Heart left ventricle (tissue), 16 donors: ENCODE measurements around the gene TTBK2. TPM values are rescaled to one million over a fixed set of nuclear protein-coding genes. Genes with fewer than 3 reads are reported as not detected.

Experiments
- ATAC-seq, 4 donors: fragments of 200-7000 bp; cut with Tn5 transposase; one replicate each; pipeline ENCODE4 v1.9.1; 2020 to 2022; ENCODE audit warnings: moderate library complexity in 4 of 4, mild to moderate bottlenecking in 3 of 4, moderate number of reproducible peaks in 1 of 4
- DNase-seq, 5 donors: peaks; one replicate each; pipeline ENCODE4 v3.0.0-alpha.2; 2020
- H3K27ac ChIP-seq, 12 donors: fragments of 200-600 bp; sonication (generic) in 4 of 12; one replicate each; pipeline versions ENCODE4 v1.5.0 to v1.8.0; 2016 to 2022; ENCODE audit warnings: mild to moderate bottlenecking in 2 of 12
- H3K27me3 ChIP-seq, 9 donors: fragments of 200-600 bp; sonication (generic) in 2 of 9; one replicate each; pipeline versions ENCODE4 v1.5.1 to v1.8.0; 2016 to 2022; ENCODE audit warnings: mild to moderate bottlenecking in 3 of 9
- H3K36me3 ChIP-seq, 9 donors: fragments of 200-600 bp; sonication (generic) in 2 of 9; one replicate each; pipeline versions ENCODE4 v1.5.0 to v1.8.0; 2018 to 2022; ENCODE audit warnings: mild to moderate bottlenecking in 2 of 9
- H3K4me1 ChIP-seq, 12 donors: fragments of 200-600 bp; sonication (generic) in 4 of 12; one replicate each; pipeline versions ENCODE4 v1.5.0 to v1.8.0; 2016 to 2022; ENCODE audit warnings: mild to moderate bottlenecking in 3 of 12
- H3K4me3 ChIP-seq, 12 donors: fragments of 200-600 bp; sonication (generic) in 4 of 12; one replicate each; pipeline versions ENCODE4 v1.5.0 to v1.8.0; 2017 to 2022; ENCODE audit warnings: mild to moderate bottlenecking in 9 of 12, moderate library complexity in 4 of 12
- H3K9me3 ChIP-seq, 12 donors: fragments of 200-600 bp; sonication (generic) in 4 of 12; one replicate each; pipeline versions ENCODE4 v1.5.0 to v1.8.0; 2016 to 2022; ENCODE audit warnings: mild to moderate bottlenecking in 1 of 12
- CTCF ChIP-seq, 12 donors: fragments of 200-600 bp; sonication (generic) in 4 of 12; IDR thresholded peaks; one replicate each; pipeline versions ENCODE4 v1.5.0 to v1.8.0; 2018 to 2022; ENCODE audit warnings: antibody characterized with exemption in 12 of 12, mild to moderate bottlenecking in 5 of 12
- POLR2A ChIP-seq, 2 donors: fragments of 450-650 bp; IDR thresholded peaks; one replicate each; pipeline ENCODE4 v1.6.1; 2017; ENCODE audit warnings: antibody characterized with exemption in 2 of 2, mild to moderate bottlenecking in 2 of 2, moderate library complexity in 2 of 2
- WGBS, 4 donors: extraction: QIAGEN DNeasy Blood & Tissue Kit in 2 of 4; methylation state at CpG; one replicate each; pipeline versions ENCODE4 v1.1.5 to v1.1.7; 2013 to 2018; 5-methylcytosine and 5-hydroxymethylcytosine counted together
- intact Hi-C, 10 donors: fragments of 100-400 bp; cut with DNase I; formaldehyde crosslinking; loops; one replicate each; pipeline versions ENCODE4 v1.11.1 to v1.14.2; 2022
- polyA plus RNA-seq, 2 donors: library from polyadenylated mRNA; stranded (reverse); fragments of 200-250 nt; gene quantifications; one replicate each; pipeline ENCODE4 v1.2.3, GENCODE V29; 2013
- total RNA-seq, 9 donors: library from RNA; depleted of rRNA in 2 of 9; stranded (reverse); fragments of >200 nt in 2 of 9; fragmentation: NEBNext Ultra II Directional in 3 of 9; extraction: Animal tissue kit (Norgen Biotek cat#: 25700) in 3 of 9; gene quantifications; one replicate each; pipeline versions ENCODE4 v1.1.0 to v1.2.4, GENCODE V29; 2016 to 2023
- donor health status: ischemic (EF 13 %, LVEDD 7.1; RV severe dilation, severe dysfunction).
- donor health status: healthy with polysubstance abuse.
- donor health status: DM: no; HTN: yes; CAD: no.
- donor health status: DM: no; HTN: no; CAD: no.
- donor health status: ischemic (EF 25% LVEDD 6.9; RV normal size, moderate dysfunction).
- donor health status: ischemic (EF 25% LVEDD 5.7; RV mildly dilated, moderate dysfunction).
- donor health status: healthy.
- donor health status: DM: yes; HTN: yes; CAD: no.
- donor health status: ischemic (EF 35%, LVEDD 5.7; RV mildly dilated, moderate dysfunction).
- donor health status: nonischemic (EF 11% LVEDD 7.7; RV severe dilation, severe dysfunction).
- donor health status: DM: yes; HTN: yes; CAD: no.
- donor health status: PGD.
- donor health status: ischemic (EF 29% LVEDD 5.4; RV normal size, mild dysfunction).
- donor health status: nonischemic (EF 23%, LVEDD 6.1; RV moderate dilation, normal function).

TTBK2 gene
- total and polyA plus RNA-seq, 11 donors, result 4.9 to 27.9 (median 19.1) TPM

- DNase-seq (no peak), ATAC-seq (no peak)
- H3K27ac ChIP-seq, result no peak overlapping the region
- no peaks in the 10 kb centered on the region for H3K27me3 ChIP-seq
- no peak overlapping the region for H3K4me3 ChIP-seq
- no peaks in the 10 kb centered on the region for H3K9me3 ChIP-seq
- no peaks in the 10 kb centered on the region for H3K4me1 ChIP-seq
- TF ChIP-seq CTCF (IDR thresholded peaks at IDR 0.05), result no peak
- no peak for TF ChIP-seq POLR2A (IDR thresholded peaks at IDR 0.05)
- 96 to 98% (median 97%) methylated on average over 8 of the region's 8 CpGs for WGBS, 4 donors
- H3K36me3 ChIP-seq, result peaks cover 0 to 46% (median 11%) of the 10 kb centered on the region in 9 donors
- intact Hi-C loops, result no loop called here
Measured at GRCh38 chr15:42825599-42825998, 95.0 kb downstream of the TTBK2 start.

- H3K4me3 ChIP-seq, result no peak overlapping the region
- DNase-seq (no peak), ATAC-seq (no peak)
- peaks cover 0 to 4% (median 0%) of the 10 kb centered on the region in 12 donors for H3K4me1 ChIP-seq
- WGBS, 4 donors, result 92 to 98% (median 94%) methylated on average over 3 of the region's 3 CpGs
- H3K36me3 ChIP-seq, result peaks cover 0 to 28% (median 6%) of the 10 kb centered on the region in 9 donors
- H3K9me3 ChIP-seq, result no peaks in the 10 kb centered on the region
- intact Hi-C loops, result no loop called here
- no peak overlapping the region for H3K27ac ChIP-seq
- H3K27me3 ChIP-seq, result no peaks in the 10 kb centered on the region
- TF ChIP-seq POLR2A (IDR thresholded peaks at IDR 0.05) (no peak), CTCF (IDR thresholded peaks at IDR 0.05) (no peak)
Measured at GRCh38 chr15:42820811-42821210, 99.8 kb downstream of the TTBK2 start.

- DNase-seq (no peak), ATAC-seq (no peak)
- Histone ChIP-seq H3K27ac (no peak overlapping the region), H3K36me3 (peaks cover 0 to 24% (median 6%) of the 10 kb centered on the region in 9 donors), H3K27me3 (no peaks in the 10 kb centered on the region), H3K9me3 (no peaks in the 10 kb centered on the region), H3K4me3 (no peak overlapping the region), H3K4me1 (peaks cover 0 to 4% (median 0%) of the 10 kb centered on the region in 12 donors)
- WGBS, 4 donors, result 50 to 55% (median 53%) methylated on average over 1 of the region's 1 CpG
- no peak for TF ChIP-seq POLR2A (IDR thresholded peaks at IDR 0.05)
- TF ChIP-seq CTCF (IDR thresholded peaks at IDR 0.05), result no peak
- intact Hi-C loops, result no loop called here
Measured at GRCh38 chr15:42819786-42820185, 100.8 kb downstream of the TTBK2 start.

- ATAC-seq (no peak), DNase-seq (no peak)
- no peak overlapping the region for H3K4me3 ChIP-seq
- H3K36me3 ChIP-seq, result peaks cover 0 to 69% (median 33%) of the 10 kb centered on the region in 9 donors
- H3K9me3 ChIP-seq, result no peaks in the 10 kb centered on the region
- H3K27ac ChIP-seq, result no peak overlapping the region
- no peaks in the 10 kb centered on the region for H3K27me3 ChIP-seq
- intact Hi-C loops, result no loop called here
- no peaks in the 10 kb centered on the region for H3K4me1 ChIP-seq
- TF ChIP-seq POLR2A (IDR thresholded peaks at IDR 0.05), result no peak
- no peak for TF ChIP-seq CTCF (IDR thresholded peaks at IDR 0.05)
Measured at GRCh38 chr15:42811433-42811832, 109.1 kb downstream of the TTBK2 start.
